Measurements from ENCODE around the gene WFDC6.

The WFDC6 gene

GRCh38 chr20:45507011-45507820, 32.1 kb downstream of the WFDC6 start:
- H3K4me3 ChIP-seq (ENCODE audit: low read depth, low read length) = no peak overlapping the region
- DNase-seq (ENCODE audit: low read depth) = no peak
- TF ChIP-seq, protein P1, sequence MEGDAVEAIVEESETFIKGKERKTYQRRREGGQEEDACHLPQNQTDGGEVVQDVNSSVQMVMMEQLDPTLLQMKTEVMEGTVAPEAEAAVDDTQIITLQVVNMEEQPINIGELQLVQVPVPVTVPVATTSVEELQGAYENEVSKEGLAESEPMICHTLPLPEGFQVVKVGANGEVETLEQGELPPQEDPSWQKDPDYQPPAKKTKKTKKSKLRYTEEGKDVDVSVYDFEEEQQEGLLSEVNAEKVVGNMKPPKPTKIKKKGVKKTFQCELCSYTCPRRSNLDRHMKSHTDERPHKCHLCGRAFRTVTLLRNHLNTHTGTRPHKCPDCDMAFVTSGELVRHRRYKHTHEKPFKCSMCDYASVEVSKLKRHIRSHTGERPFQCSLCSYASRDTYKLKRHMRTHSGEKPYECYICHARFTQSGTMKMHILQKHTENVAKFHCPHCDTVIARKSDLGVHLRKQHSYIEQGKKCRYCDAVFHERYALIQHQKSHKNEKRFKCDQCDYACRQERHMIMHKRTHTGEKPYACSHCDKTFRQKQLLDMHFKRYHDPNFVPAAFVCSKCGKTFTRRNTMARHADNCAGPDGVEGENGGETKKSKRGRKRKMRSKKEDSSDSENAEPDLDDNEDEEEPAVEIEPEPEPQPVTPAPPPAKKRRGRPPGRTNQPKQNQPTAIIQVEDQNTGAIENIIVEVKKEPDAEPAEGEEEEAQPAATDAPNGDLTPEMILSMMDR (conservative IDR thresholded peaks at IDR 0.05; ENCODE audit: low read depth, low read length) = no peak

- TF ChIP-seq, protein P1 (conservative IDR thresholded peaks at IDR 0.05; ENCODE audit: low read depth, low read length) = no peak
- no peak for DNase-seq (ENCODE audit: low read depth)
- no peak overlapping the region for H3K4me3 ChIP-seq (ENCODE audit: low read depth, low read length)
Measured at GRCh38 chr20:45506398-45506797, 32.9 kb downstream of the WFDC6 start.

DNA sequence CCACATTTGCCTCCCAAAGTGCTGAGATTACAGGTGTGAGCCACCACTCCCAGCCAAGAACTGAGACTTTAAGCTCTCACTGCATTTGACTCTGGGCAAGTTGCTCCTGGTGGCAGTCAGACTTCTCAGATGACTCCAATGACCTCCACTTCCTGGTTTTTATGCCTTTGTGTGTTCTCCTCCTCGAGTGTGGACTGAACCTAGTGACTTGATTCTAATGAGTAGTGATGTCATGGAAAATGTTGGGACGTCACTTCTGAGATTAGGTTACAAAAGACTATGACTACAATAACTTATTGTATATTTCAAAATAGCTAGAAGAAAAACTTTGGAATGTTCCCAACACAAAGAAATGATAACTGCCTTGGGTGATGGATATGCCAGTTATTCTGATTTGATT, 35.9 kb downstream of the WFDC6 start:
- no peak for DNase-seq (ENCODE audit: low read depth)

GRCh38 chr20:45502561-45502960, 36.7 kb downstream of the WFDC6 start:
- H3K4me3 ChIP-seq (ENCODE audit: low read depth, low read length) = no peak overlapping the region
- TF ChIP-seq, protein P1 (conservative IDR thresholded peaks at IDR 0.05; ENCODE audit: low read depth, low read length) = no peak
- no peak for DNase-seq (ENCODE audit: low read depth)

More for the DNA sequence above, 35.9 kb downstream of the WFDC6 start:
- no peak overlapping the region for H3K4me3 ChIP-seq (ENCODE audit: low read depth, low read length)
- TF ChIP-seq, protein P1 (conservative IDR thresholded peaks at IDR 0.05; ENCODE audit: low read depth, low read length) = no peak

GRCh38 chr20:45501600-45501999, 37.7 kb downstream of the WFDC6 start:
- no peak overlapping the region for H3K4me3 ChIP-seq (ENCODE audit: low read depth, low read length)
- no peak for DNase-seq (ENCODE audit: low read depth)
- TF ChIP-seq, protein P1 (conservative IDR thresholded peaks at IDR 0.05; ENCODE audit: low read depth, low read length) = no peak

DNA sequence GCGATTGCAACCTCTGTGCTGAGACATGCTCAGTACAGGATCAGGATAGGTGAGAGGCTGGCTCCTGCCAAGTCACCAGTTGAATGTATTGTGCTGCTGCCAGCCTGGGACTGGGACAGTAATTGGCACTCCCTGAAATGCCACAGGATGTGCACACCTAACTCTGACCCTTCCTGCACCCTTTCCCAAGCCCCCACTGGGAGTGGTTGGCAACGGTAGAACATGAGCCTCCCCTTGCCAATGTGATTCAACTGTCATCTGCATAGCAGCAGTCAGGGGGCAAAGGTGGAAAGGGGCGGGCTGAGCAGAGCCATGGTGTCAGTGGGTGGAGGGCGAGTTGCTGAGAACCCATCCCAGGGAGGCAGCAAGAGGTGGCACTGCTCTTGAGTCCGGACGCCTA, 39.3 kb downstream of the WFDC6 start:
- DNase-seq (ENCODE audit: low read depth) = no peak
- TF ChIP-seq, protein P1 (conservative IDR thresholded peaks at IDR 0.05; ENCODE audit: low read depth, low read length) = no peak
- no peak overlapping the region for H3K4me3 ChIP-seq (ENCODE audit: low read depth, low read length)

DNA sequence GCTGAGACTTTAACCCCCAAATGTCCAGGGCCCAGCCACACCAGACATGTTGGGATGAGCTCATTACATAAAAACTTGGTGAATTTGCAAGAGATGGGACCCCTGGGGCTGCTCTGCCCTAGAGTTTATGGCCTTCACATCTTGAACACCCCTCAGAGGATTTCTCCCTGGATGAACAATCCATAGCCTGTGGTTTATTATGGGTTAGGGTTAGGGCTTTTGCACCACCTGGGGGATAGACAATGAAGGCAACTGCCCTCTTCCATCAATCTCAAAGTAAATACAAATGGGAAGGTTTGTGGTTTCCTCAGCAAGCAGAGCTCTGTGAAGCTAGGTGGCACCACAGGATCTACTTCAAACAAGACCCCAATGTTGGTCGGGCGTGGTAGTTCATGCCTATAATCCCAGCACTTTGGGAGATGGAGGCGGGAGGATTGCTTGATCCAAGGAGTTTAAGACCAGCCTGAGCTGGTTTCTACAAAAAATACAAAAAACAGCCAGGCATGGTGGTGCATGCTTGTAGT, 41.2 kb downstream of the WFDC6 start:
- no peak for DNase-seq (ENCODE audit: low read depth)
- TF ChIP-seq, protein P1 (conservative IDR thresholded peaks at IDR 0.05; ENCODE audit: low read depth, low read length) = no peak
- no peak overlapping the region for H3K4me3 ChIP-seq (ENCODE audit: low read depth, low read length)
